Mucosa of gallbladder (tissue), 1 donor: ENCODE measurements around the gene RFX1. TPM values are rescaled to one million over a fixed set of nuclear protein-coding genes. Genes with fewer than 3 reads are reported as not detected.

Experiments used
- DNase-seq: peaks from one replicate; pipeline ENCODE4 v3.0.0-alpha.2; 2020; ENCODE audit warnings: low spot score
- total RNA-seq: library from RNA; stranded (reverse); gene quantifications from one replicate; pipeline ENCODE4 v1.2.1, GENCODE V29; 2021
- donor health status: DM: no; HTN: no; CAD: no.

Gene RFX1
- total RNA-seq, 1 donor from 2014 or later: 25.0 TPM

GRCh38 chr19:13996928-13997630, 9.0 kb downstream of the RFX1 start:
- DNase-seq: no peak

- DNase-seq: no peak
Measured at GRCh38 chr19:13995878-13996765, 10.0 kb downstream of the RFX1 start.

GRCh38 chr19:13995017-13995728, 10.9 kb downstream of the RFX1 start:
- no peak for DNase-seq

GRCh38 chr19:13993590-13994300, 12.4 kb downstream of the RFX1 start:
- no peak for DNase-seq

GRCh38 chr19:13992025-13992424, 14.1 kb downstream of the RFX1 start:
- DNase-seq: no peak

GRCh38 chr19:13990085-13990484, 16.0 kb downstream of the RFX1 start:
- no peak for DNase-seq

- no peak for DNase-seq
Measured at GRCh38 chr19:13989487-13989886, 16.6 kb downstream of the RFX1 start.

- peak; percentile 42 for DNase-seq
Measured at GRCh38 chr19:13987101-13987890, 18.8 kb downstream of the RFX1 start.

- peak; percentile 92 for DNase-seq
Measured at GRCh38 chr19:13986348-13986904, 19.7 kb downstream of the RFX1 start.

GRCh38 chr19:13985771-13986347, 20.3 kb downstream of the RFX1 start:
- DNase-seq: no peak

GRCh38 chr19:13984875-13985741, 21.0 kb downstream of the RFX1 start:
- no peak for DNase-seq

- DNase-seq: no peak
Measured at GRCh38 chr19:13984186-13984585, 21.9 kb downstream of the RFX1 start.

GRCh38 chr19:13983213-13983889, 22.8 kb downstream of the RFX1 start:
- no peak for DNase-seq

- no peak for DNase-seq
Measured at GRCh38 chr19:13982773-13983172, 23.3 kb downstream of the RFX1 start.

GRCh38 chr19:13981988-13982501, 24.1 kb downstream of the RFX1 start:
- DNase-seq: no peak

GRCh38 chr19:13981467-13981866, 24.7 kb downstream of the RFX1 start:
- DNase-seq: no peak

GRCh38 chr19:13981021-13981420, 25.1 kb downstream of the RFX1 start:
- DNase-seq: no peak

- no peak for DNase-seq
Measured at GRCh38 chr19:13980340-13980739, 25.8 kb downstream of the RFX1 start.
